H1 (cell line): Measurements from ENCODE around the gene PSMB3. TPM values are rescaled to one million over a fixed set of nuclear protein-coding genes. Genes with fewer than 3 reads are reported as not detected.

ENCODE experiments used
- CTCF ChIA-PET: fragments of 300-600 bp; sonication (Branson Sonifier 250); formaldehyde crosslinking; loops from one replicate; lab custom pipeline; 2021; ENCODE audit not compliant: partially characterized antibody; lab: Charles Lee
- POLR2A ChIA-PET: fragments of 300-600 bp; sonication (Branson Sonifier 250); formaldehyde crosslinking; loops from one replicate; lab custom pipeline; 2021; ENCODE audit warnings: inconsistent platforms; ENCODE audit not compliant: partially characterized antibody; lab: Charles Lee
- DNase-seq, 2 experiments: peaks; one replicate each; pipeline versions ENCODE4 v3.0.0 to v3.0.0-alpha.2; 2010 to 2022; ENCODE audit warnings: low spot score in 2 of 2, low read depth in 1 of 2, mixed read lengths in 1 of 2
- FAIRE-seq: peaks from 2 replicates; lab custom pipeline; 2011; peaks lifted over from hg19 to GRCh38; lab: Jason Lieb, UNC
- H2AFZ ChIP-seq: 2 replicates; pipeline ENCODE4 v1.8.1; 2012; ENCODE audit warnings: low read length, inconsistent platforms
- H2AK5ac ChIP-seq: 2 replicates; pipeline ENCODE4 v1.6.1; 2013; ENCODE audit warnings: low read depth, low read length
- H2BK120ac ChIP-seq: replicated peaks from 2 replicates; pipeline ENCODE3; 2013; ENCODE audit warnings: low read depth, low read length, inconsistent platforms
- H2BK12ac ChIP-seq: 2 replicates; pipeline ENCODE4 v1.6.1; 2013; ENCODE audit warnings: low read depth, low read length
- H2BK15ac ChIP-seq: 2 replicates; pipeline ENCODE4 v1.6.1; 2013; ENCODE audit warnings: low read length
- H2BK20ac ChIP-seq: 2 replicates; pipeline ENCODE4 v1.6.1; 2013; ENCODE audit warnings: low read length
- H2BK5ac ChIP-seq: 2 replicates; pipeline ENCODE4 v1.6.1; 2013; ENCODE audit warnings: low read depth, low read length
- H3K14ac ChIP-seq: 2 replicates; pipeline ENCODE4 v1.6.1; 2013; ENCODE audit warnings: inconsistent platforms; ENCODE audit not compliant: insufficient read length
- H3K18ac ChIP-seq: 2 replicates; pipeline ENCODE4 v1.6.1; 2013; ENCODE audit warnings: low read length; ENCODE audit errors: extremely low read depth
- H3K23ac ChIP-seq: 2 replicates; pipeline ENCODE4 v1.6.1; 2013; ENCODE audit warnings: inconsistent platforms; ENCODE audit not compliant: insufficient read length
- H3K23me2 ChIP-seq: 2 replicates; pipeline ENCODE4 v1.6.1; 2013; ENCODE audit warnings: low read depth, low read length
- H3K27ac ChIP-seq: 2 replicates; pipeline ENCODE4 v1.6.1; 2011; ENCODE audit warnings: low read depth, low read length, inconsistent platforms
- H3K27me3 ChIP-seq, 4 experiments: replicated peaks in 1 of 4; 1 replicate in 1 of 4; 2 replicates in 3 of 4; pipeline versions ENCODE4 v1.6.1 to v1.8.1; 2011 to 2013; ENCODE audit warnings: low read length in 3 of 4, mild to moderate bottlenecking in 3 of 4, inconsistent platforms in 2 of 4, mixed read lengths in 2 of 4, moderate library complexity in 1 of 4; ENCODE audit not compliant: control insufficient read depth in 3 of 4, insufficient read depth in 3 of 4; ENCODE audit errors: extremely low read depth in 1 of 4
- H3K36me3 ChIP-seq, 4 experiments: 2 replicates each; pipeline versions ENCODE4 v1.6.1 to v1.8.1; 2011 to 2013; ENCODE audit warnings: mild to moderate bottlenecking in 4 of 4, low read length in 3 of 4, moderate library complexity in 2 of 4, control low read depth in 1 of 4, inconsistent platforms in 1 of 4; ENCODE audit not compliant: insufficient read depth in 4 of 4, control insufficient read depth in 2 of 4
- H3K4ac ChIP-seq: replicated peaks from 2 replicates; pipeline ENCODE3; 2013; ENCODE audit warnings: low read length, low read depth, mixed read lengths, inconsistent platforms; ENCODE audit not compliant: insufficient read length
- H3K4me1 ChIP-seq, 4 experiments: replicated peaks in 1 of 4; 1 replicate in 1 of 4; 2 replicates in 3 of 4; pipeline versions ENCODE4 v1.6.1 to v1.8.1; 2011 to 2013; ENCODE audit warnings: low read length in 3 of 4, inconsistent platforms in 2 of 4, mixed read lengths in 1 of 4; ENCODE audit not compliant: insufficient read depth in 4 of 4, control insufficient read depth in 3 of 4
- H3K4me2 ChIP-seq, 2 experiments: 2 replicates each; pipeline versions ENCODE4 v1.6.1 to v1.8.1; 2011 to 2013; ENCODE audit warnings: low read depth in 2 of 2, low read length in 2 of 2, control low read depth in 1 of 2, inconsistent platforms in 1 of 2, mild to moderate bottlenecking in 1 of 2; ENCODE audit not compliant: insufficient read depth in 1 of 2
- H3K4me3 ChIP-seq, 4 experiments: fragments of 200-600, 300-600 bp in 1 of 4; sonication (generic), shearing (Covaris generic), sonication (Bioruptor Twin) in 1 of 4; 2 replicates each; pipeline versions ENCODE4 v1.5.1 to v1.8.1; 2011 to 2016; ENCODE audit warnings: low read length in 4 of 4, low read depth in 3 of 4, control low read depth in 2 of 4, inconsistent platforms in 2 of 4, mild to moderate bottlenecking in 2 of 4, mixed read lengths in 1 of 4, moderate library complexity in 1 of 4; ENCODE audit not compliant: insufficient read depth in 2 of 4; ENCODE audit errors: extremely low read depth in 1 of 4
- H3K56ac ChIP-seq: replicated peaks from 2 replicates; pipeline ENCODE3; 2013; ENCODE audit warnings: low read depth, mild to moderate bottlenecking, mixed read lengths, low read length, inconsistent platforms; ENCODE audit not compliant: insufficient read length
- H3K79me1 ChIP-seq: 2 replicates; pipeline ENCODE4 v1.6.1; 2013; ENCODE audit warnings: low read depth, low read length, control low read depth
- H3K79me2 ChIP-seq, 2 experiments: 2 replicates each; pipeline versions ENCODE4 v1.6.1 to v1.8.1; 2012 to 2013; ENCODE audit warnings: low read length in 2 of 2, mild to moderate bottlenecking in 2 of 2, inconsistent platforms in 1 of 2; ENCODE audit not compliant: insufficient read depth in 2 of 2, control insufficient read depth in 1 of 2
- H3K9ac ChIP-seq, 4 experiments: replicated peaks in 1 of 4; 1 replicate in 1 of 4; 2 replicates in 3 of 4; pipeline versions ENCODE4 v1.6.1 to v1.8.1; 2011 to 2013; ENCODE audit warnings: low read depth in 3 of 4, low read length in 3 of 4, control low read depth in 2 of 4, mild to moderate bottlenecking in 2 of 4, moderate library complexity in 2 of 4, inconsistent platforms in 1 of 4; ENCODE audit errors: extremely low read depth in 1 of 4
- H3K9me3 ChIP-seq, 2 experiments: 2 replicates each; pipeline versions ENCODE4 v1.6.1 to v1.8.1; 2012 to 2013; ENCODE audit warnings: mild to moderate bottlenecking in 2 of 2, moderate library complexity in 2 of 2, control low read depth in 1 of 2, inconsistent platforms in 1 of 2, low read depth in 1 of 2, low read length in 1 of 2, mixed read lengths in 1 of 2; ENCODE audit not compliant: insufficient read depth in 2 of 2
- H4K20me1 ChIP-seq, 2 experiments: replicated peaks in 1 of 2; 2 replicates each; pipeline versions ENCODE3 to v1.8.1; 2011 to 2013; ENCODE audit warnings: inconsistent platforms in 2 of 2, low read length in 2 of 2, mild to moderate bottlenecking in 1 of 2; ENCODE audit not compliant: insufficient read depth in 2 of 2, control insufficient read depth in 1 of 2
- H4K5ac ChIP-seq: 2 replicates; pipeline ENCODE4 v1.6.1; 2013; ENCODE audit warnings: low read length, low read depth, mixed read lengths, inconsistent platforms; ENCODE audit not compliant: insufficient read length
- H4K8ac ChIP-seq: 2 replicates; pipeline ENCODE4 v1.8.0; 2013; ENCODE audit warnings: mild to moderate bottlenecking, moderate library complexity, low read length, inconsistent platforms; ENCODE audit not compliant: insufficient read depth; ENCODE audit errors: extremely low read depth
- H4K91ac ChIP-seq: replicated peaks from 2 replicates; pipeline ENCODE3; 2013; ENCODE audit warnings: low read length, mixed read lengths, inconsistent platforms; ENCODE audit not compliant: insufficient read length
- ATF2 ChIP-seq: IDR thresholded peaks from 2 replicates; pipeline ENCODE4 v1.6.1; 2012; ENCODE audit warnings: low read length, inconsistent platforms
- EP300 ChIP-seq, 2 experiments: IDR thresholded peaks; 1 replicate in 1 of 2; 2 replicates in 1 of 2; pipeline ENCODE4 v1.6.1; 2011 to 2012; ENCODE audit warnings: low read depth in 2 of 2, low read length in 2 of 2, mild to moderate bottlenecking in 2 of 2, borderline replicate concordance in 1 of 2, inconsistent platforms in 1 of 2, moderate library complexity in 1 of 2
- JUND ChIP-seq: IDR thresholded peaks from 2 replicates; pipeline ENCODE4 v1.6.1; 2011; ENCODE audit warnings: mild to moderate bottlenecking, improper control_type of control experiment, low read length
- KDM1A ChIP-seq: fragments of 200-600, 300-600 bp; sonication (generic); IDR thresholded peaks from 2 replicates; pipeline ENCODE4 v1.7.1; 2016; ENCODE audit warnings: mild to moderate bottlenecking, low read length, borderline replicate concordance
- KDM4A ChIP-seq: IDR thresholded peaks from one replicate; pipeline ENCODE4 v1.7.1; 2012; ENCODE audit warnings: low read depth, mild to moderate bottlenecking, moderate library complexity, low read length, inconsistent platforms; ENCODE audit not compliant: severe bottlenecking
- RBBP5 ChIP-seq: IDR thresholded peaks from 2 replicates; pipeline ENCODE4 v1.7.1; 2012; ENCODE audit warnings: low read depth, mild to moderate bottlenecking, inconsistent platforms, low read length, moderate library complexity, borderline replicate concordance
- WGBS, 2 experiments: shearing (Covaris generic) in 1 of 2; methylation state at CpG; one replicate each; pipeline versions ENCODE4 v1.1.6 to v1.1.7; 2013 to 2015; ENCODE audit warnings: low lambda C conversion rate in 2 of 2, mixed read lengths in 2 of 2, inconsistent platforms in 1 of 2, low coverage in 1 of 2, missing lambda C conversion rate in 1 of 2; ENCODE audit not compliant: insufficient replicate concordance in 2 of 2, insufficient coverage in 1 of 2, insufficient read length in 1 of 2; ENCODE audit errors: extremely low coverage in 1 of 2, missing lambda C conversion rate in 1 of 2; 5-methylcytosine and 5-hydroxymethylcytosine counted together
- polyA plus RNA-seq, 7 experiments: library from polyadenylated mRNA; depleted of rRNA in 3 of 7; stranded (reverse) in 5 of 7; unstranded in 2 of 7; fragments of >200 nt in 5 of 7; fragments of 200-250 nt in 2 of 7; gene quantifications; 1 replicate in 5 of 7; 2 replicates in 1 of 7; 4 replicates in 1 of 7; pipeline versions ENCODE4 v1.2.1 to v1.2.3, GENCODE V29; 2011 to 2013; ENCODE audit warnings: missing spikeins in 2 of 7, mixed read lengths in 2 of 7
- total RNA-seq: library from RNA; stranded (reverse); fragmentation: NEBNext Ultra II Directional; extraction: Animal tissue kit (Norgen Biotek cat#: 25700); gene quantifications from 2 replicates; pipeline ENCODE4 v1.2.1, GENCODE V29; 2021
- TF ChIP-seq, protein P1 (sequence below), 3 experiments: IDR thresholded peaks; 1 replicate in 2 of 3; 2 replicates in 1 of 3; pipeline versions ENCODE4 v1.5.1 to v1.6.1; 2011; ENCODE audit warnings: low read length in 3 of 3, mild to moderate bottlenecking in 3 of 3, inconsistent platforms in 2 of 3, low read depth in 1 of 3, moderate library complexity in 1 of 3; ENCODE audit not compliant: insufficient read depth in 1 of 3; ENCODE audit errors: control extremely low read depth in 1 of 3

The PSMB3 gene
- total and polyA plus RNA-seq, 2 of the 8 experiments (the other 6 are each of a cell fraction or from before 2014, with no cell fraction given), result 291 to 914 TPM

- H4K20me1 ChIP-seq, result peaks cover 2 to 7% of the 10 kb centered on the region in 2 experiments
- FAIRE-seq (no peak), DNase-seq (no peak)
- ChIA-PET POLR2A (interaction anchor here (0.9 to 2.7 kb wide), 11 partner anchors 8 to 112 kb away, joined by 3 to 24 read pairs (median 4); no protein-coding TSS in a partner anchor), CTCF (interaction anchor here (0.7 to 3.4 kb wide), 21 partner anchors 8 to 129 kb away, joined by 3 to 21 read pairs (median 4); no protein-coding TSS in a partner anchor)
- H3K18ac ChIP-seq, result no peak overlapping the region
- H3K9me3 ChIP-seq, result no peaks in the 10 kb centered on the region
- no peak overlapping the region for H2BK12ac ChIP-seq
- peaks cover 12% of the 10 kb centered on the region for H3K23me2 ChIP-seq
- H4K91ac ChIP-seq, result no peak overlapping the region
- H3K4me3 ChIP-seq, result no peak overlapping the region
- H3K56ac ChIP-seq, result no peak overlapping the region
- H3K14ac ChIP-seq, result no peak overlapping the region
- H3K36me3 ChIP-seq, result no peaks in the 10 kb centered on the region
- H2BK120ac ChIP-seq, result no peak overlapping the region
- H3K79me2 ChIP-seq, result no peaks in the 10 kb centered on the region
- H2BK15ac ChIP-seq, result no peak overlapping the region
- H2AFZ ChIP-seq, result no peak overlapping the region
- H3K4ac ChIP-seq, result no peak overlapping the region
- H3K4me2 ChIP-seq, result no peak overlapping the region
- H3K9ac ChIP-seq, result no peak overlapping the region
- H2AK5ac ChIP-seq, result no peak overlapping the region
- H2BK20ac ChIP-seq, result no peak overlapping the region
- H3K4me1 ChIP-seq, result peaks cover 9 to 34% (median 24%) of the 10 kb centered on the region in 4 experiments
- no peak overlapping the region for H3K27ac ChIP-seq
- WGBS, 2 experiments, result 84% methylated on average over 13 of the region's 13 CpGs; no CpG with 5 or more reads in 1 of the 2 experiments
- H3K27me3 ChIP-seq, result peaks cover 4 to 38% (median 23%) of the 10 kb centered on the region in 4 experiments
- H4K5ac ChIP-seq, result no peak overlapping the region
- no peak overlapping the region for H4K8ac ChIP-seq
- H3K23ac ChIP-seq, result no peak overlapping the region
- no peak overlapping the region for H2BK5ac ChIP-seq
- H3K79me1 ChIP-seq, result no peaks in the 10 kb centered on the region
- TF ChIP-seq ATF2, result no peak
- TF ChIP-seq KDM4A, result no peak
- no peak for TF ChIP-seq KDM1A
- TF ChIP-seq, protein P1, sequence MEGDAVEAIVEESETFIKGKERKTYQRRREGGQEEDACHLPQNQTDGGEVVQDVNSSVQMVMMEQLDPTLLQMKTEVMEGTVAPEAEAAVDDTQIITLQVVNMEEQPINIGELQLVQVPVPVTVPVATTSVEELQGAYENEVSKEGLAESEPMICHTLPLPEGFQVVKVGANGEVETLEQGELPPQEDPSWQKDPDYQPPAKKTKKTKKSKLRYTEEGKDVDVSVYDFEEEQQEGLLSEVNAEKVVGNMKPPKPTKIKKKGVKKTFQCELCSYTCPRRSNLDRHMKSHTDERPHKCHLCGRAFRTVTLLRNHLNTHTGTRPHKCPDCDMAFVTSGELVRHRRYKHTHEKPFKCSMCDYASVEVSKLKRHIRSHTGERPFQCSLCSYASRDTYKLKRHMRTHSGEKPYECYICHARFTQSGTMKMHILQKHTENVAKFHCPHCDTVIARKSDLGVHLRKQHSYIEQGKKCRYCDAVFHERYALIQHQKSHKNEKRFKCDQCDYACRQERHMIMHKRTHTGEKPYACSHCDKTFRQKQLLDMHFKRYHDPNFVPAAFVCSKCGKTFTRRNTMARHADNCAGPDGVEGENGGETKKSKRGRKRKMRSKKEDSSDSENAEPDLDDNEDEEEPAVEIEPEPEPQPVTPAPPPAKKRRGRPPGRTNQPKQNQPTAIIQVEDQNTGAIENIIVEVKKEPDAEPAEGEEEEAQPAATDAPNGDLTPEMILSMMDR (IDR thresholded peaks at IDR 0.05; ENCODE audit: control extremely low read depth in 1 of 3, insufficient read depth in 1 of 3, low read depth in 1 of 3, low read length in 3 of 3), result no peak
- TF ChIP-seq JUND, result no peak
- TF ChIP-seq EP300 (IDR thresholded peaks at IDR 0.05; ENCODE audit: borderline replicate concordance in 1 of 2, low read depth in 2 of 2, low read length in 2 of 2), result no peak
- TF ChIP-seq RBBP5, result no peak
Measured at GRCh38 chr17:38709864-38710603, 42.5 kb upstream of the PSMB3 start.
